ENCODE results near the gene SLC5A8. TPM values are rescaled to one million over a fixed set of nuclear protein-coding genes. Genes with fewer than 3 reads are reported as not detected.

Gene SLC5A8
- total and polyA plus RNA-seq, 9 donors: 0.08 to 1.6 (median 0.49) TPM; not detected in 1

DNA sequence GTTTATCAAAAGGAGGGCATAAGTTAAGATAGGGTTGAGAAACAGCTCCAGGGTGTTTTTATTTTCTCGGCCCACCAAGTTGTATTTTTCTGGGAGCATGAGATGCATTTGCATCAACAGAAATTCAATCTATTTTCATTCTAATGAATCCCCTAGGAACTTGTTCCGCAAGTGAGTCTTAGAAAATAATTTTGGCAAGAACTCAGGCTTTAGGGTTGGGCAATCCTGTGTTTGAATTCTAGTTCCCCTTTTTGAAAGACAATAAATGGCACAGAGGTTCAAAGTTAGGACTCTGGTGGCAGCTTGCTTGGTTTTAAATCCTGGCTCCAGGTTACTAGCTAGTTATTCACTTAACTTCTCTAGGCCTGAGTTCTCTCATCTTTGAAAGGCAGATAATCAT, 23.7 kb downstream of the SLC5A8 start:
- TF ChIP-seq, protein P1, sequence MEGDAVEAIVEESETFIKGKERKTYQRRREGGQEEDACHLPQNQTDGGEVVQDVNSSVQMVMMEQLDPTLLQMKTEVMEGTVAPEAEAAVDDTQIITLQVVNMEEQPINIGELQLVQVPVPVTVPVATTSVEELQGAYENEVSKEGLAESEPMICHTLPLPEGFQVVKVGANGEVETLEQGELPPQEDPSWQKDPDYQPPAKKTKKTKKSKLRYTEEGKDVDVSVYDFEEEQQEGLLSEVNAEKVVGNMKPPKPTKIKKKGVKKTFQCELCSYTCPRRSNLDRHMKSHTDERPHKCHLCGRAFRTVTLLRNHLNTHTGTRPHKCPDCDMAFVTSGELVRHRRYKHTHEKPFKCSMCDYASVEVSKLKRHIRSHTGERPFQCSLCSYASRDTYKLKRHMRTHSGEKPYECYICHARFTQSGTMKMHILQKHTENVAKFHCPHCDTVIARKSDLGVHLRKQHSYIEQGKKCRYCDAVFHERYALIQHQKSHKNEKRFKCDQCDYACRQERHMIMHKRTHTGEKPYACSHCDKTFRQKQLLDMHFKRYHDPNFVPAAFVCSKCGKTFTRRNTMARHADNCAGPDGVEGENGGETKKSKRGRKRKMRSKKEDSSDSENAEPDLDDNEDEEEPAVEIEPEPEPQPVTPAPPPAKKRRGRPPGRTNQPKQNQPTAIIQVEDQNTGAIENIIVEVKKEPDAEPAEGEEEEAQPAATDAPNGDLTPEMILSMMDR (IDR thresholded peaks at IDR 0.05): no peak
- no peak for TF ChIP-seq POLR2A (IDR thresholded peaks at IDR 0.05)
- no peak for TF ChIP-seq EP300 (IDR thresholded peaks at IDR 0.05)
- Histone ChIP-seq H3K9me3 (no peaks in the 10 kb centered on the region), H3K4me3 (no peak overlapping the region), H3K27ac (no peak overlapping the region), H3K4me1 (ENCODE audit: insufficient read depth) (no peaks in the 10 kb centered on the region), H3K27me3 (no peaks in the 10 kb centered on the region), H3K36me3 (no peaks in the 10 kb centered on the region)
- DNase-seq: no peak
- 50 to 75% (median 66%) methylated on average over 2 of the region's 2 CpGs for WGBS, 3 donors
- intact Hi-C loops (cut with DNase I): no loop called here

DNA sequence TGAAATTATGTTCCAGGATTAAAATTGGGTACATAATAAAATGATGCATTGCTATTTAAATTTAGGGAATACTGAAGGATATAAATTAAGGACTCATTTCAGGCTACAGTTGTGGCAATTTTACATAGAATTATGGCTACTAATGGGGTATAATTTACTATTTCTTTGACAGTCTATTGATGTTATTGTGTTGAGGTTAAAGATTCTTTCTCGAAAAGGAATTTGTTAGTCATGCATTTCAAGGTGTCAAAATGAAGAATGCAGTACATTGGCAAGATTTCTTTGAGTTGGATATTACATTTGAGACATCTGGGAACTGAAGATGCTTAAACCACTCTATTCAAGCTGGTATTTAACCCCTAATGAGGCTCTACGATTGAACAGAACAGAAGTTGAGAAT, 28.3 kb downstream of the SLC5A8 start:
- Histone ChIP-seq H3K4me3 (no peak overlapping the region), H3K9me3 (no peaks in the 10 kb centered on the region), H3K36me3 (no peaks in the 10 kb centered on the region), H3K4me1 (ENCODE audit: insufficient read depth) (no peaks in the 10 kb centered on the region), H3K27ac (no peak overlapping the region), H3K27me3 (no peaks in the 10 kb centered on the region)
- TF ChIP-seq EP300 (IDR thresholded peaks at IDR 0.05): no peak
- no peak for TF ChIP-seq POLR2A (IDR thresholded peaks at IDR 0.05)
- TF ChIP-seq, protein P1 (IDR thresholded peaks at IDR 0.05): no peak
- WGBS, 3 donors: 36 to 43% (median 39%) methylated on average over 2 of the region's 2 CpGs
- intact Hi-C loops (cut with DNase I): no loop called here
- no peak for DNase-seq

DNA sequence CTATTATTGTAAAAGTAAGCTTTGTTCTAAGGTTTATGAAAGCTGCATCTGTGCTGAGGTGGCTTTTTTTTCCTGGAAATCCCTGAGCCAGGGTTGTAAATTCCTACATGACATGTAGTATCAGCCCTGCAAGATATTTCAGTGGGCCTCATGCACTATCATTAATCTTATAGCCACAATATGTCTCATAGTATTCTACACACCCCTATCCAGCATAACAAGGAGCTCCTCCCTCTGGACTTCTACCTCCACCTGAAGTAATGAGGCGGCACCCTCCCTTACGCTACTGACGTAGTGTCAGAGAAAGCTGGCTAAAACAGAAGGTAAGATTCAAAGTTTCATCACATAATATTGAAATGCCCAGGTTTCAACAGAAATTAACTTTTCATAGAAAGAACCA, 35.5 kb downstream of the SLC5A8 start:
- 51 to 59% (median 53%) methylated on average over 3 of the region's 3 CpGs for WGBS, 3 donors
- no peak overlapping the region for H3K4me3 ChIP-seq
- TF ChIP-seq POLR2A (IDR thresholded peaks at IDR 0.05) (no peak), EP300 (IDR thresholded peaks at IDR 0.05) (no peak)
- TF ChIP-seq, protein P1 (IDR thresholded peaks at IDR 0.05): no peak
- no peaks in the 10 kb centered on the region for H3K4me1 ChIP-seq (ENCODE audit: insufficient read depth)
- no peak for DNase-seq
- no peak overlapping the region for H3K27ac ChIP-seq
- H3K36me3 ChIP-seq: no peaks in the 10 kb centered on the region
- H3K27me3 ChIP-seq: no peaks in the 10 kb centered on the region
- H3K9me3 ChIP-seq: no peaks in the 10 kb centered on the region
- intact Hi-C loops (cut with DNase I): no loop called here

DNA sequence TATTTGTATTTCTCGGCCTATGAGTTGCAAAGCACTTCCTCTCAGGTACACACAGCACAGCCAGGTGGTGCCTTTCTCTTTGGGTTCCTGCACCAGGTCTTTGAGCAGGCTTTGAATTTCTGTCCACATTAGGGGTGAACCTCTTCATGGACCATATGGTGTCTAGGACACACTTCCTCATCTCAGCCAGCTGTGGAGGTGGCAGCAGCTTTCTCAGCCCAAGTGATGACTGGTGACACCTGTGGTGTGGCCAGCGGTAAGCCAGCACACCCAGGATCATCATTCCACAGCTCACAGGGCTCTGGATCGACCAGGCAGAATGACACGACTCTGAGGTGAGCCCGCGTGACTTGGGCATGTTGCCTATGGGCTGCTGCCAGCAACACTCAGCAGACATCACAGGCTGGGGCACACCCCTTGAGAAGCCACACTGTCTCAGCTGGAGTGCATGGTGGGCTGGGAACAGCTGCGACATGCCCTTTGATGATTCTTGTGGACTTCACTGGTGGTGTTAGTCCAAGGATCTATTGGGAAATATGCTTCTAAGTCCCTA, 36.8 kb downstream of the SLC5A8 start:
- Histone ChIP-seq H3K4me1 (ENCODE audit: insufficient read depth) (no peaks in the 10 kb centered on the region), H3K27me3 (no peaks in the 10 kb centered on the region), H3K4me3 (no peak overlapping the region), H3K27ac (no peak overlapping the region), H3K36me3 (no peaks in the 10 kb centered on the region), H3K9me3 (no peaks in the 10 kb centered on the region)
- TF ChIP-seq EP300 (IDR thresholded peaks at IDR 0.05) (no peak), POLR2A (IDR thresholded peaks at IDR 0.05) (no peak)
- TF ChIP-seq, protein P1 (IDR thresholded peaks at IDR 0.05): no peak
- WGBS, 3 donors: 88 to 93% (median 91%) methylated on average over 7 of the region's 7 CpGs
- DNase-seq: no peak
- intact Hi-C loops (cut with DNase I): no loop called here

Measured in ovary (tissue), 9 donors.